ENCODE measurements around the gene PKNOX1.
"Not testable (repeated sequence)": the region's sequence is repeated elsewhere in the genome, so short reads cannot be mapped to it uniquely, and the experiment has no call there.

The PKNOX1 gene

GRCh38 chr21:43021756-43022600 is 47.6 kb downstream of the PKNOX1 start:
- no peak for DNase-seq

- DNase-seq = no peak
These were observed 48.8 kb downstream of the PKNOX1 start for GRCh38 chr21:43023175-43023574.

GRCh38 chr21:43024439-43025136 is 50.2 kb downstream of the PKNOX1 start:
- no peak for DNase-seq

GRCh38 chr21:43025636-43026180 is 51.3 kb downstream of the PKNOX1 start:
- DNase-seq = no peak

DNA sequence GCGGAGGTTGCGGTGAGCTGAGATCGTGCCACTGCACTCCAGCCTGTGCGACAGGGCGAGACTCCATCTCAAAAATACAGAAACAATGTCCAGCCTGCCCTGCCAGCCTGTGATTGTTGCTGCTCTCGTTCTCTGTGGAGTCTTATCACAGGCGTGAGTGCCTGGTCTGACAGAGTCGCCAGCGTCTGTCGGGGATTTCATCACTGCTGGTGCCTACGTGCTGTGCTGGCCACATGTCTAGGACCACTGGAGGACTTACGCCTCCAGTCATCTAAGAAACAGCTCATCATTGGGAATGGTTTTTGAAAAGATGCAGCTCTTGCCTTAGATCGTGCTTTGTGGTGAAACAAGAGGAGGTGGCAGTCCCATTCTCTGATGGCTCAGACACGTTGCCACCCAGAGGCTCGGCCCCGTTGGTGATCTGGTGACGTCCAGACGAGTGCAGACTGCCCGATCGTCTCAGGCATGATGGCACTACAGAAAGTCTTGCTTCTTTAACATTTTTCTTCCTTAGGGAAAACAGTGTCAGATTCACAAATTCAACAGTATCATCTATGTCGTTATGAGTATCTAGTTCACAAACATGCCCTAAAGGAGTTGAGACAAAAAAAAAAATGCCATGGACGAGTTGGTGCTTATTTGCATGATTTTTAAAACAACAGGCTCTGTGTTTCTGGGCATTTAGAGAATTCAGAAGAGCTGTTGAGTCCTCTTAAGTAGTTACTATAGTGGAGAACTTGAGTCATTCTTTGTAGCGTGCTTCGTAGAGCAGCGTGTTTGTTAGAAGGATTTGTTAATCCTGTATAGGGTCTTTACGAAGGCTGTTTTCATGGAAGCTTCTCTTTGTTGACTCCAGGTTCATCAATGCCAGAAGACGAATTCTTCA is 53.7 kb downstream of the PKNOX1 start:
- DNase-seq = no peak

DNA sequence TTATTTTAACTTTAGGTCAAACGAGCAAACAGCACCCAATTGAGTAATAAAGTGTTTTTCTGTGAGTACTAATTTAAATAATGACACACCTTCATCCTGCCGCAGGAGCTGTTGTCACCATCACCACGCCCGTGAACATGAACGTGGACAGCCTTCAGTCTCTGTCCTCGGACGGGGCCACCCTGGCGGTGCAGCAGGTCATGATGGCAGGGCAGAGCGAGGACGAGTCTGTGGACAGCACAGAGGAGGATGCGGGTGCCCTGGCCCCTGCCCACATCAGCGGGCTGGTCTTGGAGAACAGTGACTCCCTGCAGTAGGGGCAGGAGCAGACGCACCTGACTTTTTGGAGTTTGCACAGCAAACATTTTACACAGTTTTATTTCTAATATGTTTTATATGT is 55.4 kb downstream of the PKNOX1 start:
- no peak for DNase-seq

DNA sequence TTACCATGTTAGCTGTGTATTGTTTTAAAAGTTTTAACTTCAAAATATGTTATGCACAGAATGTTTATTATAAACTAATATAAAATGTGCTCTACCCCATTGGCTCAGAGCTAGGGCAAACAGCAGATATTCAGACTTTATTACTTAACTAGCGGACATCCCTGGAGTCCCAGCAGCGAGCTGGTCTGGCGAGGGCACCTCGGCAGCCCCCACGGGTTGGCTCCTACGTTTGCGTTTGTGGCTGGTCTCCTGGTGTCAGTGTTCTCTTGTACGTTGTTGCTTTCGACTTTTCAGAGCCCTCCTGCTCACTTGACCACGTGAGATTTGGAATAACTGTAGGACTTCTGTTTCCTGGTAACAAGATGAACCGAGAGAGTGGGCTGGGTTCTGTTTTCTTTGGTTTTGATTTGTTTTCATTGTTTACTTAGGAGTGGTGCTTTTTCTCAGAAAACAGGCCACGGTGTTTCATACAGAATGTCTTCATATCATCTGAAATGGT is 56.8 kb downstream of the PKNOX1 start:
- DNase-seq = no peak

GRCh38 chr21:43034101-43034500 is 59.7 kb downstream of the PKNOX1 start:
- no peak for DNase-seq

DNA sequence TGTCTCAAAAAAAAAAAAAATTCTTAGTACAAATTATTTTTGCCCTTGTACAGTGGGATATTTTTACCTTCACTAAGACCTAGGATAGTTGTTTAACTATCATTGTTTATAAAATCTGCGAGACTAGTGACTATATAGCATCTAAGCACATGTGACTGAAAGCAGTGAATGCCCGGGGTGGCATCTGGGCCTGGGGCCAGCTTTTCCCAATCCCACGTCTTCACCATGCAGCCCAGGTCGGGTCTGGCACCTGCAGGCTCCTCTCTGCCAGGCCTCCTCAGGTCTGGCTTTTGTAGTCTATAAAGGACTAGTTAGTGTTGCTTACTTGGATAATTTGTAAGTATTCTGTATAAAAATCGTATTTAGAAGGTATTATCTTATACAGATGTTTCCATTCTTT is 60.5 kb downstream of the PKNOX1 start:
- DNase-seq = no peak

DNA sequence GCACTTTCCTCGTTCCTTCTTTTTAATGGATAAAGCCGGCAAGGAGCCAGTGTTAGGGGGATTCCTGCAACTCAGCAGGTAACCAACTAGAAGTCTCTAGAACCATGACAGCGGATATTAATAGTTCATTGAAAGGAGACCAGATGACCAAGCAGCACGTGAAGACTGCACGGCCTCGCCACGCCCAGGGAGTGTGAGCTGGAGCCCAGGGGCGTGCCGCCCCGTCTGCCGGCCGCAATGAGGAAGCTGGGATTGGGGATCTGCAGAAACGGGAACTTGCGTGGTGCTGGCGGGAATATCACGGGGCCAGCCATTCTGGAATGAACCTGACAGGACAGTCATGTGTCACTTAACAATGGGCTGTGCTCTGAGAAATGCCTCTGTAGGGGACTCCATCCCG is 62.5 kb downstream of the PKNOX1 start:
- DNase-seq = not testable (repeated sequence)

DNA sequence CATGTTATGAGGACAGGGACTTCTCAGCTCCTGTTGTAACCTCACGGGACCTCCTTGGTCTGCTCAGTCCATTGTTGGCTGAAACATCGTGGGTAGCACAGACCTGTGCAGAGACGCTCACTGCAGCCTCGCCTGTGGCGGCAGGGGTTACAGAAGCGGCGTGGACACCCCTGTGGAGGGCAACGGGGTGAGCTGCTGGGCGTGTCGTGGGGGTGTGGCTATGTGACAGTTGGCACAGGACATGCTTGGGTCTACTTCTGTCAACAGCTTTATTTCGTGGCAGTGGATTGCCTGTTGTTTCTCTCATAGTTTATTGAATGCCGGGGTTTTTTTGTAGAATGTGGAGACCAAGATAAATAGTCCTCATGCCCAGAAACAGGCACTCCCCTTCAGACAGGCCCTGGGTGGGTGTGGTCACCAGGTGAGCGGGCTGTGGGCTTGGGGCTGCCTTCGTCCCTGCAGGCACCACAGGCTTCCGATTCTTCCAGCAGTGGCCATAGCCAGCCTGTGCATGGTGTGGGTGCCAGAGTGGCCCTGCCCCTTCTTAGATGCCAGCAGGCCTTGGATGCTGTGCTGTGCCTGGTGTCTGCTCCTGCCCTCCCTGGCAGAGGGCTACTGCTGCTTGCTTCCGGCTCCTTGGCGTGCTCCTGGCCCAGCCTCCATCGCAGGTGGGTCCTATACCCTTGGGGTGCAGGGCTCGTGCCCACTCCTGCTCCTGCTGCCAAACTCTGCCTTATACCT is 63.7 kb downstream of the PKNOX1 start:
- not testable (repeated sequence) for DNase-seq

DNA sequence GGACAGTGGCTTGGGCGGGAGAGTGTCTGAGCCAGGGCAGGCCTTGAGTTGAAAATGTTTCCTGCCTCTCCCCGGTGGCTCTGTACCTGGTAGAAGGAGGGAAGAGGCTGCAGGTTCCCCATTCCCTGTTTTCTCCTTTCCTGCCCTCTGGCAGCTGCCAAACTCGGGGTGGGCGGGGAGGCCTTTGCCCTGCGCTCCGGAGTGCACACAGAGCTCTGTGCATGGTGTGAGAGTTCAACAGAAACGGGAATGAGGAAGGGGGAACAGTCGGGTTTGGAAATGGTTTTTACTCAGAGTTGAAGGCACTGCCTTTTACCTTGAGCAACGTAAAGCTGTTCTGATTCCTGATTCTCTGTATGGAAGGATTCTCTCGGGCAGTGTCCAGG is 64.3 kb downstream of the PKNOX1 start:
- DNase-seq = not testable (repeated sequence)

DNA sequence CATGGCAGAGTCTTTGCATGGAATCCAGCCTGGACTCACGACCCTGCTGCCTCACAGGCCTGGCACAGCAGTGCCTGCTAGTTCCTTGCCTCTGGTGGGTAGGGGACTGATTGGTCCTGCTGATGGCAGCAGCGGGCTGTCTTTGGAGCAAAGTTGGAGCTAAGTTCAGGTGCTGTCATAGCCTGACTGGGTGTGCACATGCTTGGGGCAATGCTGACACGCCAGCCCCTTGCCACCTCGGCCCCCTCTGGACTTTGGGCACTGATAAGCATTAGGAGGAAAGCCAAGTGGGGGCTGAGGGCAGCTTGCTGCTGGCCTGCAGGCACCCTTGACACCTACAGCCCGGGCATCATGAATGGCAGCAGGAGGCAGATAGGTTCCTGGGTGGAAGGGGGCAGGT is 67.8 kb downstream of the PKNOX1 start:
- DNase-seq = not testable (repeated sequence)

GRCh38 chr21:43043291-43043690 is 68.9 kb downstream of the PKNOX1 start:
- not testable (repeated sequence) for DNase-seq

DNA sequence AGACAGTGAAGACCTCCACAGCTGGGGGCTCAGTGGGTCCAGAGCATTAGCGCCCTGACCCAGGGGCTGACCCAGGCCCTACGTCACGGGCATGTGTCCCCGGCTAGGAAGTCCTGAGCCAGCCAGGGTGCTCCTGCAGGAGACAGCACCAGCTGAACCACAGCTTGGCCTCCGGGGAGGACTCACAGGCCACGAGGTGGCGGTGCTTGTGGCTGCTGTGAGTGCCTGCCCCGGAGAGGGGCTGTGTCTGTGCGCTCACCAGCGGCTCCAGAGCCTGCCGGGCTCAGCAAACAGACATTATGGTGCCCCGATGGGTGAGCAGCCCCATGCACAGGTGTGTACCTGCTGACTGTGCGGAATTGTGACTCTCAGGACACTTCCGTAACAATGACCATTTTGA is 70.2 kb downstream of the PKNOX1 start:
- not testable (repeated sequence) for DNase-seq

DNA sequence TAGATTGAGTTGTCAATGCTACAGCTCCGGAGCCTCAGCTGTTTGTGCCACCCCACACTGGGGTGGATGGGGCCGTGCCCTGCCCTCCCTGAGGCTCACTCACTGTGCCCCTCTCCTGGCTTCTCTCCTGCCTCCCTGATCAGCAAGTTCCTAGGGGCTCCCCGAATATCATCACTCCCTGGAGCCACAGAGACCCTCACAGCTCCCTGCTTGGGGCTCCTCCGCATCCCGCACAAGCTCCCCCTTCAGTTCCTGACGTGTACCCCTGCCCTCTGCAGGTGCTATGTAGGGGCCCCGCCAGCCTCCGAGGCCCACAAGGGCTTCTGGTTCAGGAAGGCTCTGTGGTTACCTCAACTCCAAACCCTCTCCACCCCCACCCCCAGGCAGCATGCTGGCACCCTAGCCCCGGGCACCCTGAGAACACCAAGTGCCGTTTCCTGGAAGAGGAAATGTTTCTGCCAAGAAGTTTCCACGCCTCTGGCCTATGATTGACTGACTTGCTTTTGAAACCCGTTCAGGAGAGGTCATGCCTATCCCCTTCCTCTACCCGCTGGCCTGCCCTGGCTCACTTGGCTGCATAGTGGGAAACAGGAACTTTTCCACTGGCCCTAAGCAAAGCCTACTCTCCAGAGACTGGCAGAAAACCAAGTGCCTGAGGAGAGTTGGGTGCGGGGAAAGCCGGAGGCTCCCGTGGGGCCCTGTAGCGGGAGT is 71.0 kb downstream of the PKNOX1 start:
- DNase-seq = not testable (repeated sequence)

DNA sequence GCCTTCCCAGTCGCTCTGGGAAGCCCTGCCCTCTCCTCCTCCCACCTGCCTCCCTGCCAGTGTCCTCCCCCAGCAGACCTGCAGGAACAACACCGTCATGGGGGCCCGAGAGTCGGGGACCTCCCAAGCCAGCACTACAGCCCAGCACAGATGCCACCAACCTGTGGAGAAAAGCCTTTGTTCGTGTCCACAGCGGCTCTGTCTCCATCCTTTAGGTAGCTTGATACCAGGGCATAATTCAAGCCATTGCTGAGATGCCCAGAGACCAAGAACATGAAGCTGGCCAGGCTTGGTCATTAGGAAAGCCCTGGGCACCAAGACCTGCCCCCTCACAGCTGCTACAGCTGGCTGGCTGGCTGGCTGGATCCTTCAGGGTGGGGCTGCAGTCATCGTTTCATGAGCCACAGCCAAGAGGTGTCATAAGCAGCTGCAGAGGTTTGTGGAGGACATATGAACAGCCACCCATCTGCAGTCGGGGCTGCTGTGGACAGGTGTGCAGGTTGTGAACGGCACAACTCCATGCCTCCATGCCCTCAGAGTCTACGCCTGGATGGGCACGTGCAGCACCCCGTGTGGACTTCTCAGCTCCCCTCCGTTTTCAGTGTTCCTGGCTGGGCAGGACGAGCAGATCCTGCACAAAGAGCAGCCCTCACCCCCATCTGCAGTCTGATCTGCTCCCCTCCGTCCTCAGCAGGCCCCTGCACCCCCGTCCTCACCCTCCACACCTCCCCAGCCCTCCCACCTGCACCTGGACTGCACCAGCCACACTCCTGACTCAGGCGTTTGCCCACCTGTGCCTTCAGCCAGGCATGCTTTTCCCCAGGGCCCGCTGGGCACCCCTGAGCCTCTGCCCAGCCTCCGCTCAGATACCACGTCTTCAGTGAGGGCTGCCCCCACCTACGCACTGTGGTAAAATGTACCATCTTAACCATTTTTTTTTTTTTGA is 71.8 kb downstream of the PKNOX1 start:
- not testable (repeated sequence) for DNase-seq

DNA sequence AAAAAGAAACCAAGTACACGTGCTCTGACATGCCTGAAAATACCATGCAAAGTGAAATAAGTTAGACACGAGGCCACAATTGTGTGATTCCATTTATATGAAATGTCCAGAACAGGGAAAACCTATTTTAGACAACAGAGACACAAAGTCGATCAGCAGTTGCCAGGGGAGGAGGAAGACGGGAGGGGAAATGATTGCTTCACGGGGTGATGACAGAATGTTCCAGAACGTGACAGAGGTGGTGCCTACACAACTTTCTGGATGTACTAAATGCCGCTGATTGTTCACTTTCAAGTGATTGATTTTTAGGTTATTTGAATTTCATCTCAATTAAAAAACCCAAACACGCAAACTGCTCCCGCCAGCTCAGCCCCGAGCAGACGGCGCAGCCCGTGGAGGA is 78.8 kb downstream of the PKNOX1 start:
- DNase-seq = not testable (repeated sequence)

GRCh38 chr21:43062955-43063664 is 88.7 kb downstream of the PKNOX1 start:
- not testable (repeated sequence) for DNase-seq

All from NCI-H2171 treated with DMSO at 0.1 percent for 48 hours (cell line).